Endodermal cell (in vitro differentiated cells): Measurements from ENCODE around the gene ZGRF1. TPM values are rescaled to one million over a fixed set of nuclear protein-coding genes. Genes with fewer than 3 reads are reported as not detected.

Source experiments
- DNase-seq: peaks from one replicate; pipeline ENCODE4 v3.0.0-alpha.2; 2017
- H3K27ac ChIP-seq: 2 replicates; pipeline ENCODE4 v1.5.1; 2013; ENCODE audit warnings: mild to moderate bottlenecking, low read depth, low read length, moderate library complexity
- H3K27me3 ChIP-seq: 2 replicates; pipeline ENCODE4 v1.6.1; 2013; ENCODE audit warnings: mild to moderate bottlenecking, low read length, moderate library complexity; ENCODE audit not compliant: insufficient read depth, control insufficient read depth, poor library complexity, severe bottlenecking
- H3K36me3 ChIP-seq: 2 replicates; pipeline ENCODE4 v1.7.0; 2013; ENCODE audit warnings: mild to moderate bottlenecking, low read length, moderate library complexity; ENCODE audit not compliant: control insufficient read depth, insufficient read depth
- H3K4me1 ChIP-seq: one replicate; pipeline ENCODE4 v1.7.0; 2013; ENCODE audit warnings: low read length; ENCODE audit not compliant: control insufficient read depth, insufficient read depth
- H3K4me3 ChIP-seq: 2 replicates; pipeline ENCODE4 v1.5.1; 2013; ENCODE audit warnings: mild to moderate bottlenecking, low read length, moderate library complexity
- H3K9ac ChIP-seq: 2 replicates; pipeline ENCODE4 v1.6.1; 2013; ENCODE audit warnings: mild to moderate bottlenecking, low read length, moderate library complexity; ENCODE audit not compliant: poor library complexity, severe bottlenecking; ENCODE audit errors: extremely low read depth
- H3K9me3 ChIP-seq: 2 replicates; pipeline ENCODE4 v1.6.1; 2013; ENCODE audit warnings: mild to moderate bottlenecking, low read length, moderate library complexity; ENCODE audit not compliant: control insufficient read depth
- H3K27ac Mint-ChIP-seq: 2 replicates; pipeline ENCODE4 v1.8.0; 2020; ENCODE audit warnings: mixed read lengths
- H3K27me3 Mint-ChIP-seq: 2 replicates; pipeline ENCODE4 v1.8.0; 2021; ENCODE audit warnings: mild to moderate bottlenecking, mixed read lengths; ENCODE audit not compliant: insufficient read depth
- H3K36me3 Mint-ChIP-seq: 2 replicates; pipeline ENCODE4 v1.8.0; 2020; ENCODE audit warnings: low read depth, mixed read lengths
- H3K4me1 Mint-ChIP-seq: 2 replicates; pipeline ENCODE4 v1.8.0; 2020; ENCODE audit warnings: mixed read lengths
- H3K4me3 Mint-ChIP-seq: 2 replicates; pipeline ENCODE4 v1.8.0; 2020; ENCODE audit warnings: mild to moderate bottlenecking, moderate library complexity, mixed read lengths
- H3K9me3 Mint-ChIP-seq: 2 replicates; pipeline ENCODE4 v1.8.0; 2020; ENCODE audit warnings: mild to moderate bottlenecking, mixed read lengths
- CTCF ChIP-seq: fragments of 200-600 bp; sonication (generic); conservative IDR thresholded peaks from 2 replicates; pipeline ENCODE4 v1.5.0; 2021; ENCODE audit warnings: antibody characterized with exemption, mild to moderate bottlenecking
- WGBS, 2 experiments: methylation state at CpG; one replicate each; pipeline versions ENCODE4 v1.1.5 to v1.1.7; 2013; ENCODE audit warnings: missing lambda C conversion rate in 2 of 2, mixed read lengths in 1 of 2; ENCODE audit not compliant: insufficient coverage in 1 of 2, insufficient read length in 1 of 2; 5-methylcytosine and 5-hydroxymethylcytosine counted together
- total RNA-seq, 2 donors: library from RNA; stranded (reverse); fragmentation: NEBNext Ultra II Directional in 1 of 2; extraction: Animal tissue kit (Norgen Biotek cat#: 25700) in 1 of 2; gene quantifications; 2 replicates in 1 of 2; 3 replicates in 1 of 2; pipeline ENCODE4 v1.2.1, GENCODE V29; 2021

The ZGRF1 gene
- total RNA-seq, 2 donors from 2014 or later, result 29.1 to 57.3 TPM

- Histone ChIP-seq H3K9ac (no peak overlapping the region), H3K9me3 (no peaks in the 10 kb centered on the region), H3K36me3 (peaks cover 10% of the 10 kb centered on the region), H3K27ac (no peak overlapping the region), H3K4me1 (no peaks in the 10 kb centered on the region), H3K27me3 (no peaks in the 10 kb centered on the region), H3K4me3 (no peak overlapping the region)
- H3K36me3 Mint-ChIP-seq, result peaks cover 2% of the 10 kb centered on the region
- H3K4me3 Mint-ChIP-seq, result no peak overlapping the region
- DNase-seq, result no peak
- no peaks in the 10 kb centered on the region for H3K27me3 Mint-ChIP-seq
- no peaks in the 10 kb centered on the region for H3K4me1 Mint-ChIP-seq
- WGBS, 2 experiments, result 100% methylated on average over 3 of the region's 3 CpGs; no CpG with 5 or more reads in 1 of the 2 experiments
- no peak overlapping the region for H3K27ac Mint-ChIP-seq
- TF ChIP-seq CTCF, result no peak
- H3K9me3 Mint-ChIP-seq, result no peaks in the 10 kb centered on the region
Measured at GRCh38 chr4:112545346-112545745, 91.4 kb downstream of the ZGRF1 start.

GRCh38 chr4:112540695-112541094, 96.0 kb downstream of the ZGRF1 start:
- peaks cover 4% of the 10 kb centered on the region for H3K36me3 ChIP-seq
- 100% methylated on average over 1 of the region's 1 CpG; no CpG with 5 or more reads in 1 of the 2 experiments for WGBS, 2 experiments
- H3K4me3 Mint-ChIP-seq, result no peak overlapping the region

GRCh38 chr4:112536123-112536522, 100.6 kb downstream of the ZGRF1 start:
- no peaks in the 10 kb centered on the region for H3K9me3 ChIP-seq
- H3K27ac Mint-ChIP-seq, result no peak overlapping the region
- H3K4me3 ChIP-seq, result no peak overlapping the region
- peaks cover 4% of the 10 kb centered on the region for H3K36me3 ChIP-seq
- H3K27ac ChIP-seq, result no peak overlapping the region
- no peak for TF ChIP-seq CTCF
- no peaks in the 10 kb centered on the region for H3K4me1 Mint-ChIP-seq
- H3K27me3 ChIP-seq, result no peaks in the 10 kb centered on the region
- H3K36me3 Mint-ChIP-seq, result no peaks in the 10 kb centered on the region
- H3K9ac ChIP-seq, result no peak overlapping the region
- H3K27me3 Mint-ChIP-seq, result peaks cover 2% of the 10 kb centered on the region
- H3K4me3 Mint-ChIP-seq, result no peak overlapping the region
- H3K4me1 ChIP-seq, result no peaks in the 10 kb centered on the region
- DNase-seq, result no peak
- no peaks in the 10 kb centered on the region for H3K9me3 Mint-ChIP-seq
- 95% methylated on average over 2 of the region's 2 CpGs; no CpG with 5 or more reads in 1 of the 2 experiments for WGBS, 2 experiments

More at GRCh38 chr4:112540695-112541094, 96.0 kb downstream of the ZGRF1 start:
- H3K27ac ChIP-seq, result no peak overlapping the region
- Mint-ChIP-seq H3K9me3 (no peaks in the 10 kb centered on the region), H3K4me1 (no peaks in the 10 kb centered on the region), H3K27me3 (no peaks in the 10 kb centered on the region), H3K36me3 (no peaks in the 10 kb centered on the region), H3K27ac (no peak overlapping the region)
- no peak overlapping the region for H3K4me3 ChIP-seq
- no peak overlapping the region for H3K9ac ChIP-seq
- no peak for DNase-seq
- TF ChIP-seq CTCF, result no peak
- H3K4me1 ChIP-seq, result no peaks in the 10 kb centered on the region
- no peaks in the 10 kb centered on the region for H3K27me3 ChIP-seq
- no peaks in the 10 kb centered on the region for H3K9me3 ChIP-seq
